Heart left ventricle (tissue), 16 donors: Measurements from ENCODE around the gene CCK. TPM values are rescaled to one million over a fixed set of nuclear protein-coding genes. Genes with fewer than 3 reads are reported as not detected.

Source experiments
- ATAC-seq, 4 donors: fragments of 200-7000 bp; cut with Tn5 transposase; one replicate each; pipeline ENCODE4 v1.9.1; 2020 to 2022; ENCODE audit warnings: moderate library complexity in 4 of 4, mild to moderate bottlenecking in 3 of 4, moderate number of reproducible peaks in 1 of 4
- DNase-seq, 5 donors: peaks; one replicate each; pipeline ENCODE4 v3.0.0-alpha.2; 2020
- H3K27ac ChIP-seq, 12 donors: fragments of 200-600 bp; sonication (generic) in 4 of 12; one replicate each; pipeline versions ENCODE4 v1.5.0 to v1.8.0; 2016 to 2022; ENCODE audit warnings: mild to moderate bottlenecking in 2 of 12
- H3K27me3 ChIP-seq, 9 donors: fragments of 200-600 bp; sonication (generic) in 2 of 9; one replicate each; pipeline versions ENCODE4 v1.5.1 to v1.8.0; 2016 to 2022; ENCODE audit warnings: mild to moderate bottlenecking in 3 of 9
- H3K36me3 ChIP-seq, 9 donors: fragments of 200-600 bp; sonication (generic) in 2 of 9; one replicate each; pipeline versions ENCODE4 v1.5.0 to v1.8.0; 2018 to 2022; ENCODE audit warnings: mild to moderate bottlenecking in 2 of 9
- H3K4me1 ChIP-seq, 12 donors: fragments of 200-600 bp; sonication (generic) in 4 of 12; one replicate each; pipeline versions ENCODE4 v1.5.0 to v1.8.0; 2016 to 2022; ENCODE audit warnings: mild to moderate bottlenecking in 3 of 12
- H3K4me3 ChIP-seq, 12 donors: fragments of 200-600 bp; sonication (generic) in 4 of 12; one replicate each; pipeline versions ENCODE4 v1.5.0 to v1.8.0; 2017 to 2022; ENCODE audit warnings: mild to moderate bottlenecking in 9 of 12, moderate library complexity in 4 of 12
- H3K9me3 ChIP-seq, 12 donors: fragments of 200-600 bp; sonication (generic) in 4 of 12; one replicate each; pipeline versions ENCODE4 v1.5.0 to v1.8.0; 2016 to 2022; ENCODE audit warnings: mild to moderate bottlenecking in 1 of 12
- CTCF ChIP-seq, 12 donors: fragments of 200-600 bp; sonication (generic) in 4 of 12; IDR thresholded peaks; one replicate each; pipeline versions ENCODE4 v1.5.0 to v1.8.0; 2018 to 2022; ENCODE audit warnings: antibody characterized with exemption in 12 of 12, mild to moderate bottlenecking in 5 of 12
- POLR2A ChIP-seq, 2 donors: fragments of 450-650 bp; IDR thresholded peaks; one replicate each; pipeline ENCODE4 v1.6.1; 2017; ENCODE audit warnings: antibody characterized with exemption in 2 of 2, mild to moderate bottlenecking in 2 of 2, moderate library complexity in 2 of 2
- WGBS, 4 donors: extraction: QIAGEN DNeasy Blood & Tissue Kit in 2 of 4; methylation state at CpG; one replicate each; pipeline versions ENCODE4 v1.1.5 to v1.1.7; 2013 to 2018; 5-methylcytosine and 5-hydroxymethylcytosine counted together
- intact Hi-C, 10 donors: fragments of 100-400 bp; cut with DNase I; formaldehyde crosslinking; loops; one replicate each; pipeline versions ENCODE4 v1.11.1 to v1.14.2; 2022
- polyA plus RNA-seq, 2 donors: library from polyadenylated mRNA; stranded (reverse); fragments of 200-250 nt; gene quantifications; one replicate each; pipeline ENCODE4 v1.2.3, GENCODE V29; 2013
- total RNA-seq, 9 donors: library from RNA; depleted of rRNA in 2 of 9; stranded (reverse); fragments of >200 nt in 2 of 9; fragmentation: NEBNext Ultra II Directional in 3 of 9; extraction: Animal tissue kit (Norgen Biotek cat#: 25700) in 3 of 9; gene quantifications; one replicate each; pipeline versions ENCODE4 v1.1.0 to v1.2.4, GENCODE V29; 2016 to 2023
- donor health status: ischemic (EF 13 %, LVEDD 7.1; RV severe dilation, severe dysfunction).
- donor health status: healthy with polysubstance abuse.
- donor health status: DM: no; HTN: yes; CAD: no.
- donor health status: DM: no; HTN: no; CAD: no.
- donor health status: ischemic (EF 25% LVEDD 6.9; RV normal size, moderate dysfunction).
- donor health status: ischemic (EF 25% LVEDD 5.7; RV mildly dilated, moderate dysfunction).
- donor health status: healthy.
- donor health status: DM: yes; HTN: yes; CAD: no.
- donor health status: ischemic (EF 35%, LVEDD 5.7; RV mildly dilated, moderate dysfunction).
- donor health status: nonischemic (EF 11% LVEDD 7.7; RV severe dilation, severe dysfunction).
- donor health status: DM: yes; HTN: yes; CAD: no.
- donor health status: PGD.
- donor health status: ischemic (EF 29% LVEDD 5.4; RV normal size, mild dysfunction).
- donor health status: nonischemic (EF 23%, LVEDD 6.1; RV moderate dilation, normal function).

CCK gene
- total and polyA plus RNA-seq, 11 donors, result not detected

GRCh38 chr3:42302924-42303634 lies 37.1 kb upstream of the CCK start:
- no peak overlapping the region for H3K4me3 ChIP-seq
- TF ChIP-seq CTCF (IDR thresholded peaks at IDR 0.05) (no peak), POLR2A (IDR thresholded peaks at IDR 0.05) (no peak)
- intact Hi-C loops, result no loop called here
- H3K36me3 ChIP-seq, result no peaks in the 10 kb centered on the region
- H3K9me3 ChIP-seq, result peaks cover 0 to 1% (median 0%) of the 10 kb centered on the region in 12 donors
- DNase-seq (no peak), ATAC-seq (no peak)
- peaks cover 0 to 13% (median 0%) of the 10 kb centered on the region in 9 donors for H3K27me3 ChIP-seq
- H3K27ac ChIP-seq, result no peak overlapping the region
- 44 to 71% (median 48%) methylated on average over 3 of the region's 3 CpGs for WGBS, 4 donors
- no peaks in the 10 kb centered on the region for H3K4me1 ChIP-seq

- DNase-seq (no peak), ATAC-seq (no peak)
- TF ChIP-seq POLR2A (IDR thresholded peaks at IDR 0.05) (no peak), CTCF (IDR thresholded peaks at IDR 0.05) (no peak)
- peaks cover 0 to 18% (median 0%) of the 10 kb centered on the region in 9 donors for H3K27me3 ChIP-seq
- no peaks in the 10 kb centered on the region for H3K4me1 ChIP-seq
- WGBS, 4 donors, result 56 to 61% (median 57%) methylated on average over 3 to 4 of the region's 4 CpGs
- H3K36me3 ChIP-seq, result no peaks in the 10 kb centered on the region
- intact Hi-C loops, result no loop called here
- H3K9me3 ChIP-seq, result no peaks in the 10 kb centered on the region
- H3K27ac ChIP-seq, result no peak overlapping the region
- no peak overlapping the region for H3K4me3 ChIP-seq
These were observed 35.6 kb upstream of the CCK start for GRCh38 chr3:42301446-42302175.

GRCh38 chr3:42300778-42301177 lies 34.8 kb upstream of the CCK start:
- no peaks in the 10 kb centered on the region for H3K4me1 ChIP-seq
- H3K9me3 ChIP-seq, result no peaks in the 10 kb centered on the region
- H3K27me3 ChIP-seq, result peaks cover 0 to 14% (median 0%) of the 10 kb centered on the region in 9 donors
- 58 to 66% (median 63%) methylated on average over 3 of the region's 3 CpGs for WGBS, 4 donors
- intact Hi-C loops, result no loop called here
- DNase-seq, result no peak
- no peak overlapping the region for H3K27ac ChIP-seq
- no peak for TF ChIP-seq POLR2A (IDR thresholded peaks at IDR 0.05)
- no peak for TF ChIP-seq CTCF (IDR thresholded peaks at IDR 0.05)
- ATAC-seq, result no peak
- no peaks in the 10 kb centered on the region for H3K36me3 ChIP-seq
- H3K4me3 ChIP-seq, result no peak overlapping the region

GRCh38 chr3:42300013-42300412 lies 34.0 kb upstream of the CCK start:
- Histone ChIP-seq H3K4me3 (no peak overlapping the region), H3K27ac (no peak overlapping the region), H3K36me3 (no peaks in the 10 kb centered on the region), H3K4me1 (no peaks in the 10 kb centered on the region), H3K9me3 (no peaks in the 10 kb centered on the region), H3K27me3 (peaks cover 0 to 9% (median 0%) of the 10 kb centered on the region in 9 donors)
- no peak for ATAC-seq
- WGBS, 4 donors, result 8 to 27% (median 19%) methylated on average over 3 of the region's 3 CpGs
- TF ChIP-seq CTCF (IDR thresholded peaks at IDR 0.05) (no peak), POLR2A (IDR thresholded peaks at IDR 0.05) (no peak)
- DNase-seq, result peak in 1 of 5 donors; percentile 15
- intact Hi-C loops, result no loop called here
